Heart right ventricle (tissue), 16 donors: ENCODE data around the gene TMEM198. TPM values are rescaled to one million over a fixed set of nuclear protein-coding genes. Genes with fewer than 3 reads are reported as not detected.

Source experiments
- ATAC-seq, 8 donors: fragments of 200-7000 bp; cut with Tn5 transposase; one replicate each; pipeline ENCODE4 v1.9.1; 2020; ENCODE audit warnings: mild to moderate bottlenecking in 8 of 8, moderate library complexity in 8 of 8, moderate number of reproducible peaks in 1 of 8
- DNase-seq, 2 donors: peaks; one replicate each; pipeline ENCODE4 v3.0.0-alpha.2; 2020
- H3K27ac ChIP-seq, 10 donors: fragments of 200-600 bp; sonication (generic) in 2 of 10; one replicate each; pipeline versions ENCODE4 v1.5.0 to v1.8.0; 2020 to 2022; ENCODE audit warnings: mild to moderate bottlenecking in 3 of 10
- H3K27me3 ChIP-seq, 7 donors: fragments of 200-600 bp; one replicate each; pipeline ENCODE4 v1.8.0; 2021 to 2022; ENCODE audit warnings: mild to moderate bottlenecking in 2 of 7
- H3K36me3 ChIP-seq, 9 donors: fragments of 200-600 bp; sonication (generic) in 1 of 9; one replicate each; pipeline versions ENCODE4 v1.5.0 to v1.8.0; 2020 to 2022; ENCODE audit warnings: mild to moderate bottlenecking in 2 of 9
- H3K4me1 ChIP-seq, 9 donors: fragments of 200-600 bp; sonication (generic) in 1 of 9; one replicate each; pipeline versions ENCODE4 v1.5.0 to v1.8.0; 2020 to 2022; ENCODE audit warnings: mild to moderate bottlenecking in 4 of 9
- H3K4me3 ChIP-seq, 10 donors: fragments of 200-600 bp; sonication (generic) in 2 of 10; one replicate each; pipeline versions ENCODE4 v1.5.0 to v1.8.0; 2020 to 2022; ENCODE audit warnings: mild to moderate bottlenecking in 7 of 10, moderate library complexity in 2 of 10
- H3K9me3 ChIP-seq, 11 donors: fragments of 200-600 bp in 10 of 11; sonication (generic) in 2 of 11; one replicate each; pipeline versions ENCODE4 v1.5.0 to v1.8.0; 2013 to 2022; ENCODE audit warnings: mild to moderate bottlenecking in 2 of 11, control low read depth in 1 of 11, moderate library complexity in 1 of 11
- WGBS, 2 donors: extraction: QIAGEN DNeasy Blood & Tissue Kit; methylation state at CpG; one replicate each; pipeline ENCODE4 v1.1.7; 2013; ENCODE audit warnings: inconsistent platforms in 1 of 2; 5-methylcytosine and 5-hydroxymethylcytosine counted together
- intact Hi-C, 10 donors: fragments of 100-400 bp; cut with DNase I; formaldehyde crosslinking; loops; one replicate each; pipeline versions ENCODE4 v1.11.1 to v1.14.2; 2022
- polyA plus RNA-seq, 2 donors: library from polyadenylated mRNA; stranded (reverse); fragments of 200-250 nt; gene quantifications; one replicate each; pipeline ENCODE4 v1.2.3, GENCODE V29; 2013
- total RNA-seq, 10 donors: library from RNA; stranded (reverse); fragmentation: NEBNext Ultra II Directional in 3 of 10; extraction: Animal tissue kit (Norgen Biotek cat#: 25700) in 3 of 10; gene quantifications; one replicate each; pipeline versions ENCODE4 v1.2.1 to v1.2.4, GENCODE V29; 2021 to 2023
- TF ChIP-seq, protein P1 (sequence below), 9 donors: fragments of 200-600 bp; sonication (generic) in 2 of 9; IDR thresholded peaks; one replicate each; pipeline versions ENCODE4 v1.5.0 to v1.8.0; 2021 to 2022; ENCODE audit warnings: antibody characterized with exemption in 9 of 9, mild to moderate bottlenecking in 5 of 9, moderate library complexity in 1 of 9
- donor health status: Arrhythmogenic right ventricular cardiomyopathy.
- donor health status: ischemic (EF 13 %, LVEDD 7.1; RV severe dilation, severe dysfunction).
- donor health status: healthy with polysubstance abuse.
- donor health status: DM: no; HTN: yes; CAD: no.
- donor health status: DM: no; HTN: no; CAD: no.
- donor health status: ischemic (EF 25% LVEDD 6.9; RV normal size, moderate dysfunction).
- donor health status: ischemic (EF 25% LVEDD 5.7; RV mildly dilated, moderate dysfunction).
- donor health status: healthy.
- donor health status: DM: yes; HTN: yes; CAD: no.
- donor health status: Ischemic cardiomyopathy.
- donor health status: ischemic (EF 35%, LVEDD 5.7; RV mildly dilated, moderate dysfunction).
- donor health status: nonischemic (EF 11% LVEDD 7.7; RV severe dilation, severe dysfunction).
- donor health status: DM: yes; HTN: yes; CAD: no.
- donor health status: PGD.
- donor health status: ischemic (EF 29% LVEDD 5.4; RV normal size, mild dysfunction).
- donor health status: nonischemic (EF 23%, LVEDD 6.1; RV moderate dilation, normal function).

TMEM198 gene
- total and polyA plus RNA-seq, 12 donors, result 0.59 to 10.7 (median 1.9) TPM

DNA sequence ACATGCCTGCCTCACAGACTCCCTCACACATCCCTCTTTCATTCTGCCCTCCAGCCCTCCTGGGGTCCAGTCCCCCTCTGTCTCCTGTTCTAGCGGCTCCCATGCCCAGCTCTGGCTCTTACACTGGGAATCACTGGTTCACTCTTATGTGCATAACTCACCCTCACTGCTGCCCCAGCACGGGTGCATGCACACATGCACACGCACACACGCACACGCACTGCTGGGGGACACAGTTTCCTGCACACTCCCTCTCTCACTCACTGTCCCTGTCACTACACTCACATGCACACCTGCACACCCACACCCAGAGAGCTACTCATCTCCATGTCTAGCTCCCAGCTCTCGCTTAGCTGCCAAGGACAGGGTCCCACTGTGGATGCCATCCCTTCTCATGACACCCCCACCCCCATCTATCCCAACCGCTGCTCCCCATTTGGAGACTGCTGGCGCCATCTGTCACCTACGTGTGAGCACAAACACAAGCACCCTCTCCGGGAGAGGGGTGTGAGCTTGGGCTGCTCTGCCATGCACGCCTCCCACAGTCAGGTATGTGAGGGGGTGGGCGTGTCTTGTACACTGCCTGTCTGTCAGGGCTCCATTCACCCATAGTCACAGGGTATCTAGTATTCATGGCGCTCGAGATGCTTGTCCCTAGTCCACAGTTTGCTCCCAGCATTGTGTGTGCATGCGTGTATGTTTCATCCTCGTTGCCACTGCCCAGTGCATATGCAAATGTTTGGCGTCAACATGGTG is 27.8 kb upstream of the TMEM198 start:
- peaks cover 0 to 93% (median 51%) of the 10 kb centered on the region in 7 donors for H3K27me3 ChIP-seq

DNA sequence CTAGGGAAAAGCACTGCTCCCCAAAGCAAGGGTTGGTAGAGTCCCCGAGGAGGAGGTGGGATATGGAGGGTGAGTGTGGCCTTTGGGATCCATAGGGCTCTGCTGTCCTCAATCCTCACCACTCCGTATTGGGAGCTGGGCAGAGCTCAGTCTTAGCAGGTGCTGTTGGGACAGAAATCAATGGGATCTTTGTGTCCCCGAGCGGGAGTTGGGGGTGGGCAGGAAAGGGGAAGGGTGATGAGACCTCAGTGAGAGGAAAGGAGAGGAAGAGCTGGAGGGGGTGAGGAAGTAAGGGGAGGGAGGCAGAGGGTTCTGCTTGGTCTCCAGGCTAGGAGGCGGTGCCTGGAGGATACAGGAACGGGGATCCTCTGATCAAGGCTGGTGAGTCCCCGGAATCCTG is 26.9 kb upstream of the TMEM198 start:
- WGBS, 2 donors, result 60 to 67% methylated on average over 7 of the region's 7 CpGs
- DNase-seq, result no peak
- H3K4me3 ChIP-seq, result no peak overlapping the region
- TF ChIP-seq, protein P1, sequence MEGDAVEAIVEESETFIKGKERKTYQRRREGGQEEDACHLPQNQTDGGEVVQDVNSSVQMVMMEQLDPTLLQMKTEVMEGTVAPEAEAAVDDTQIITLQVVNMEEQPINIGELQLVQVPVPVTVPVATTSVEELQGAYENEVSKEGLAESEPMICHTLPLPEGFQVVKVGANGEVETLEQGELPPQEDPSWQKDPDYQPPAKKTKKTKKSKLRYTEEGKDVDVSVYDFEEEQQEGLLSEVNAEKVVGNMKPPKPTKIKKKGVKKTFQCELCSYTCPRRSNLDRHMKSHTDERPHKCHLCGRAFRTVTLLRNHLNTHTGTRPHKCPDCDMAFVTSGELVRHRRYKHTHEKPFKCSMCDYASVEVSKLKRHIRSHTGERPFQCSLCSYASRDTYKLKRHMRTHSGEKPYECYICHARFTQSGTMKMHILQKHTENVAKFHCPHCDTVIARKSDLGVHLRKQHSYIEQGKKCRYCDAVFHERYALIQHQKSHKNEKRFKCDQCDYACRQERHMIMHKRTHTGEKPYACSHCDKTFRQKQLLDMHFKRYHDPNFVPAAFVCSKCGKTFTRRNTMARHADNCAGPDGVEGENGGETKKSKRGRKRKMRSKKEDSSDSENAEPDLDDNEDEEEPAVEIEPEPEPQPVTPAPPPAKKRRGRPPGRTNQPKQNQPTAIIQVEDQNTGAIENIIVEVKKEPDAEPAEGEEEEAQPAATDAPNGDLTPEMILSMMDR (IDR thresholded peaks at IDR 0.05), result no peak
- peaks cover 0 to 93% (median 43%) of the 10 kb centered on the region in 7 donors for H3K27me3 ChIP-seq
- peaks cover 8 to 47% (median 18%) of the 10 kb centered on the region in 9 donors for H3K4me1 ChIP-seq
- H3K27ac ChIP-seq, result no peak overlapping the region
- no peak for ATAC-seq
- no peaks in the 10 kb centered on the region for H3K36me3 ChIP-seq
- intact Hi-C loops, result no loop called here
- no peaks in the 10 kb centered on the region for H3K9me3 ChIP-seq

More for the DNA sequence above, 27.8 kb upstream of the TMEM198 start:
- DNase-seq (no peak), ATAC-seq (no peak)
- Histone ChIP-seq H3K4me1 (peaks cover 5 to 38% (median 12%) of the 10 kb centered on the region in 9 donors), H3K9me3 (no peaks in the 10 kb centered on the region), H3K4me3 (no peak overlapping the region), H3K36me3 (no peaks in the 10 kb centered on the region), H3K27ac (no peak overlapping the region)
- intact Hi-C loops, result no loop called here
- TF ChIP-seq, protein P1 (IDR thresholded peaks at IDR 0.05), result no peak
- 75 to 81% methylated on average over 17 of the region's 17 CpGs for WGBS, 2 donors

DNA sequence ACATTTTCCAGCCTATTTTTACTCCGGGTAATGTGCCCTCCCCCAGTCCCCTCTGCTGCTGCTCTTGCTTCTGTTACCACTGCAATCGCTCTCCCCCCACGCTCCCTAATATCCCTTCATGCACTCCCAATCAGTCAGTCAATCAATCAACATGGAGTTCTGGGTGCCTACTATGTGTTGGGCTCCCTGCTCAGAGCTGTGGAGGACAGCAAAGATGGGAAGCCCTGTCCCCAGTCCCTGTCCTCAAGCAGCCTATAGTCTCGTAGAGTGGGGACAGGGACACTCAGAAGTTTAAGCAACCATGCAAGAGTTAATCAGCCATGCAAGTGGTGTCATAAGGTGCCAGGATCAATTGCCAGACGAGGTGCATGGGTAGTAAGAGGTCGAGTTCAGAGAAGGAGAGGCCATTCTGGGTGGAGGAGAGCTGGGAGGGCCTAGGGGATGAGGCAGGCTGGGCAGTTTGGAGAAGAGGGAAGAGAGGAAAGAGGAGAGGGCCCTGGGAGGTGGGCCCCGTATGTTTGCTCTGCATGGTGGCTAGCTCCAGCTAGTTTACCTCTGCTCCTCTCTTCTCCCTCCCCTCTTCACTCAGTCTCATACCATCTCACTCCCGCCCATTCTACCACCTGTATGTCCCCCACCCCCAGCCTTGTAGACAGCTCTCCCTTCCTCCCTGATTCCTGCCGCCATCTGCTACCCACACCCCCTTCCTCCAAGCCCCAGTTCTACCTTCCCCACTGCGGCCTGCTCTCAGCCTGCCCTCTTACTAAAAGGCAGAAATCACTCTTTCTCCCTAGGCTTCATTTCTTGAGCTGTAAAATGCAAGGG is 25.7 kb upstream of the TMEM198 start:
- no peak for ATAC-seq
- no peak for DNase-seq
- Histone ChIP-seq H3K27ac (no peak overlapping the region), H3K4me1 (peaks cover 16 to 50% (median 30%) of the 10 kb centered on the region in 9 donors), H3K27me3 (peaks cover 0 to 93% (median 40%) of the 10 kb centered on the region in 7 donors), H3K4me3 (no peak overlapping the region), H3K36me3 (no peaks in the 10 kb centered on the region), H3K9me3 (no peaks in the 10 kb centered on the region)
- TF ChIP-seq, protein P1 (IDR thresholded peaks at IDR 0.05), result no peak
- 67 to 74% methylated on average over 10 of the region's 10 CpGs for WGBS, 2 donors
- intact Hi-C loops, result no loop called here

DNA sequence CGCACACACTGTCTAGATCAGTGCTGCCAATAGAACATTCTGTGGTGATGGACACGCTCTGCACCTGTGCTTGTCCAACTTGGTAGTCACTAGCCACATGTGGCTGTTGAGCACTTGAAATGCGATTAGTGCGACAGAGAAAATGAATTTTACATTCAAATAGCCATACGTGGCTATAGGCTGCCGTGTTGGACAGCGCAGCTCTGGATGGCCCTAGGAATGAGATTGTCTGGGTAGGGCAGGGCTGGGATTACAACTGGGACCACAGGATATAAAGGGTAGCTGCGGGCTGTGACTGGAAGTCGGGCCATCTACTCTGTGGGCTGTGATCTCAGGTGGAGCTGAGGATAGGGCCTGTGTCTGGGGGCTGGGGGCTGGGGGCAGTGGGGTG is 24.3 kb upstream of the TMEM198 start:
- no peak for ATAC-seq
- intact Hi-C loops, result no loop called here

More for the DNA sequence above, 24.3 kb upstream of the TMEM198 start:
- TF ChIP-seq, protein P1 (IDR thresholded peaks at IDR 0.05), result no peak
- Histone ChIP-seq H3K36me3 (no peaks in the 10 kb centered on the region), H3K4me1 (peaks cover 9 to 46% (median 26%) of the 10 kb centered on the region in 9 donors), H3K4me3 (no peak overlapping the region), H3K27me3 (peaks cover 1 to 93% (median 39%) of the 10 kb centered on the region in 7 donors), H3K9me3 (no peaks in the 10 kb centered on the region), H3K27ac (peak overlapping the region in 1 of 10 donors; percentile 81)
- no peak for DNase-seq
- WGBS, 2 donors, result 84 to 86% methylated on average over 9 of the region's 9 CpGs
